ENCODE measurements around the gene PACSIN2.

- TF ChIP-seq CTCF (IDR thresholded peaks at IDR 0.05; ENCODE audit: low read depth, low read length, poor library complexity, severe bottlenecking), result no peak
- TF ChIP-seq EZH2phosphoT487 (IDR thresholded peaks at IDR 0.05; ENCODE audit: borderline replicate concordance, low read length), result no peak
Observed at GRCh38 chr22:42958937-42959336, 56.0 kb downstream of the PACSIN2 start.

Data from DOHH2 (cell line).